Neural progenitor cell (in vitro differentiated cells): Measurements from ENCODE around the gene FRMPD4.

ENCODE experiments used
- CTCF ChIP-seq: fragments of 200-600 bp; sonication (generic); IDR thresholded peaks from 2 replicates; pipeline ENCODE4 v1.5.1; 2017; ENCODE audit warnings: antibody characterized with exemption, mild to moderate bottlenecking
- EZH2 ChIP-seq: fragments of 200-600 bp; sonication (generic); IDR thresholded peaks from 2 replicates; pipeline ENCODE4 v1.6.1; 2017; ENCODE audit warnings: antibody characterized with exemption, mild to moderate bottlenecking, moderate library complexity

DNA sequence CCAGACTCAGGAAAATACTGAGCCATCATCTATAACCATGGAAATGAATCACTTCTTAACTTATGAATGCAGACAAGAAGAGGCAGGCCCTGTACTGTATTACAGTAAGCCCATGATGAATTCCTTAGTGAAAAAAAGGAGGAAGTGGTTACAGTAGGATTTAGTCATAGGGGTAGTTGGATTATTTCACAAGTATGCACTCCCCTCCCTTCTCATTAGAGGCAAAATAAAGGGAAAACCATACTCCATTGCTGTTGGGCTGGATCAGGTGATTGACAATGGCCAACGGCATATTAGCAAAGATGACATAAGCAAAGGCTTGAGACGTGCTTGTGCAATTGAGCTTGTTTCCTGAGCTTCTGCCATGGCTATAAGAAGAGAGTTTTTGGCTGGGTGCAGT lies 471.8 kb downstream of the FRMPD4 start:
- TF ChIP-seq EZH2: no peak
- TF ChIP-seq CTCF: no peak
